GM19452 (cell line): ENCODE data around the gene GHRL.

Experiments
- ATAC-seq: cut with Tn5 transposase; IDR thresholded peaks from one replicate; pipeline ENCODE4 v1.9.1; 2021; ENCODE audit not compliant: unreplicated experiment

GHRL gene

GRCh38 chr3:10248184-10248983 is 44.4 kb downstream of the GHRL start, which contains the start of gene TATDN2:
Gene TATDN2 (plus strand): TSS chr3:10248459. CDS start chr3:10249201, 742 bp downstream.
- peak; percentile 94 for ATAC-seq

DNA sequence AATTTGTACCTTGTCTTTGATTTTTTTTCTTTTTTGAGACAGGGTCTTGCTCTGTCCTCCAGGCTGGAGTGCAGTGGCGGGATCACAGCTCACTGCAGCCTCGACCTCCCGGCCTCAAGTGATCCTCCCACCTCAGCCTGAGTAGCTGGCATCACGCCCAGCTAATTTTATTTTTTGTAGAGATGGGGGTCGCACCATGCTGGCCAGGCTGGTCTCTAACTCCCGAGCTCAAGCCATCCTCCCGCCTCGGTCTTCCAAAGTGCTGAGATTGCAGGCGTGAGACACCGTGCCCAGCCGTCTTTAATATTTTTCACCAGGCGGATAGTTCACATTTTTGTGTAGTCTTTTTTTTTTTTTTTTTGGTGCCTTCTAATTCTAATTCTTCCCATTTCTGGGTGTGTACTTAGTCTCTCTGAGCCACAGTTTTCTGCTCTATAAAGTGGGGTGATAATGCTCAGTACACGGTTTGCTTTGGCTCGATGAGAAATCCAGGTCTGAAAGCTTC is 45.0 kb downstream of the GHRL start:
- no peak for ATAC-seq

GRCh38 chr3:10245081-10245712 is 47.5 kb downstream of the GHRL start:
- ATAC-seq = no peak

GRCh38 chr3:10244009-10244408 is 48.7 kb downstream of the GHRL start:
- no peak for ATAC-seq

GRCh38 chr3:10242182-10243065 is 50.3 kb downstream of the GHRL start:
- ATAC-seq = no peak

GRCh38 chr3:10240799-10241198 is 51.9 kb downstream of the GHRL start:
- ATAC-seq = no peak

DNA sequence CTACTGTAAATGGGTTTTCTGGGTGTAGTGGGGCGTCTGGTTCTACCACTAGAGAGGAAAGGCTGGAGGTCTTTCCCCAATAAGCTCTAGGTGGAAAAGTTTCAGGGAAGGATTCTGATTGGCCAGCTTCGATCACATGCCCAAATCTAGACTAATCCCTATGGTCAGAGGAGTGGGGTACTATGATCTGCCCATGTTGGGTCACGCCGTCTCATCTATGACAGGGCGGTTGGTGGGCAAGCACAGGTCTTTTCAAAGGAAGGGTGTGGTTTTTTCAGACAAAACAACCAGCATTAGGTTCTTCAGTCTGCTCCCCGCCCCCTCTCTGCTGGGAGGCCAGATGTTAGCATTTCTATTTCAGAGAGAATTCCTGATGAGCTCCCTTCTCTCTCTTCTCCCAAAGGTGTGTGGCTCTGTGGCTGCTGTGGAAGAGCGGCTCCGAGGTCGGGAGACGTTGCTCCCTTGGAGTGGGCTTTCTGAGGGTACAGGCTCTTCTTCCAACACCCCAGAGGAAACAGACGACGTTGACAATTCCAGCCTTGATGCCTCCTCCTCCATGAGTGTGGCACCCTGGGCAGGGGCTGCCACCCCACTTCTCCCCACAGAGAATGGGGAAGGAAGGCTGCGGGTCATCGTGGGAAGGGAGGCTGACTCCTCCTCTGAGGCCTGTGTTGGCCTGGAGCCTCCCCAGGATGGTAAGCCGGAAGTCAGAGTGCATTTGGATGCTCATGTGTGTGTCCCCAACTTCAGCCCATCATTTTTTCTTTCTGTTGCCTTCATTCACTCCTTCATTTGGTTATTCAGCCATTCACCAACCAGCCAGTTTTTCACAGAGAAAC is 54.2 kb downstream of the GHRL start:
- no peak for ATAC-seq
